ENCODE results near the gene ZMYND12.

DNA sequence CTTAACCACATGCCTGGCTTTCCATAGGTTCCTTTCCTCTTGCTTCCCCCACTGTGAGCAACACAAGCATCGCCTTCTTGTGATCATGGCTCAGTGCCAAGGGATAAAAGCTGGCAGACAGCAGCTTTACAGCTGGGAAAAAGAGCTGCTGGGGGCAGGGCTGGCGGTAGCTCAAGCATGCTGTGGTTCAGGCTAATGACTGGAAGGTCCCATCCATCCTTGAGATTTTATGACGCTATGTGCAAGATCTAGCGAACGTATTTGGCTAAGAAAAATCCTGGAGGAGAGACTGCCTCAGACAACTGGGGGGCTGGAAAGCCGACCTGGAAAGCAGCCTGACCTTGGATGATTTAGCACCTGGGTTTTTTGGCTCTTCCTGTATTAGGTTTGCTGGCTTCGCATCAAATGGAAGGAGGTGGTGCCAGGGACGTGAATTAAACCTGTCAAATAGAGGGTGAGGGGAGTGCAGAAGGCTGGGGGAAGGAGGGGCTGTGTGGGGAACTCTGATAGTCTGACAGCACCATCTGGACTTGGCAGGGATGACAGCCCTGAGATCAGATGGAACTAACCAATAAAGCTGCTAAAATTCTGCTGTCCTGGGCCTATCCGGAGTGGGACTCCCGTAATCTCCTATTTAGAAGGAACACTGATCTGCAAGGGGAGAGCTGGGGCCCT lies 34.8 kb downstream of the ZMYND12 start:
- TF ChIP-seq, protein P1, sequence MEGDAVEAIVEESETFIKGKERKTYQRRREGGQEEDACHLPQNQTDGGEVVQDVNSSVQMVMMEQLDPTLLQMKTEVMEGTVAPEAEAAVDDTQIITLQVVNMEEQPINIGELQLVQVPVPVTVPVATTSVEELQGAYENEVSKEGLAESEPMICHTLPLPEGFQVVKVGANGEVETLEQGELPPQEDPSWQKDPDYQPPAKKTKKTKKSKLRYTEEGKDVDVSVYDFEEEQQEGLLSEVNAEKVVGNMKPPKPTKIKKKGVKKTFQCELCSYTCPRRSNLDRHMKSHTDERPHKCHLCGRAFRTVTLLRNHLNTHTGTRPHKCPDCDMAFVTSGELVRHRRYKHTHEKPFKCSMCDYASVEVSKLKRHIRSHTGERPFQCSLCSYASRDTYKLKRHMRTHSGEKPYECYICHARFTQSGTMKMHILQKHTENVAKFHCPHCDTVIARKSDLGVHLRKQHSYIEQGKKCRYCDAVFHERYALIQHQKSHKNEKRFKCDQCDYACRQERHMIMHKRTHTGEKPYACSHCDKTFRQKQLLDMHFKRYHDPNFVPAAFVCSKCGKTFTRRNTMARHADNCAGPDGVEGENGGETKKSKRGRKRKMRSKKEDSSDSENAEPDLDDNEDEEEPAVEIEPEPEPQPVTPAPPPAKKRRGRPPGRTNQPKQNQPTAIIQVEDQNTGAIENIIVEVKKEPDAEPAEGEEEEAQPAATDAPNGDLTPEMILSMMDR (conservative IDR thresholded peaks at IDR 0.05; ENCODE audit: low read depth, low read length) = no peak
- no peak for TF ChIP-seq POLR2A (IDR thresholded peaks at IDR 0.05; ENCODE audit: low read depth, low read length)
- TF ChIP-seq RFX5 (IDR thresholded peaks at IDR 0.05; ENCODE audit: low read depth, low read length) = no peak
- no peak for TF ChIP-seq MXI1 (IDR thresholded peaks at IDR 0.05; ENCODE audit: borderline replicate concordance, low read depth, low read length)
- no peak for TF ChIP-seq SMC3 (IDR thresholded peaks at IDR 0.05; ENCODE audit: low read depth, low read length)
- TF ChIP-seq RCOR1 (IDR thresholded peaks at IDR 0.05; ENCODE audit: insufficient replicate concordance, low read length) = no peak
- TF ChIP-seq, protein P2, sequence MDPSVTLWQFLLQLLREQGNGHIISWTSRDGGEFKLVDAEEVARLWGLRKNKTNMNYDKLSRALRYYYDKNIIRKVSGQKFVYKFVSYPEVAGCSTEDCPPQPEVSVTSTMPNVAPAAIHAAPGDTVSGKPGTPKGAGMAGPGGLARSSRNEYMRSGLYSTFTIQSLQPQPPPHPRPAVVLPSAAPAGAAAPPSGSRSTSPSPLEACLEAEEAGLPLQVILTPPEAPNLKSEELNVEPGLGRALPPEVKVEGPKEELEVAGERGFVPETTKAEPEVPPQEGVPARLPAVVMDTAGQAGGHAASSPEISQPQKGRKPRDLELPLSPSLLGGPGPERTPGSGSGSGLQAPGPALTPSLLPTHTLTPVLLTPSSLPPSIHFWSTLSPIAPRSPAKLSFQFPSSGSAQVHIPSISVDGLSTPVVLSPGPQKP (IDR thresholded peaks at IDR 0.05; ENCODE audit: borderline replicate concordance, low read depth, low read length) = no peak
- TF ChIP-seq, protein P3, sequence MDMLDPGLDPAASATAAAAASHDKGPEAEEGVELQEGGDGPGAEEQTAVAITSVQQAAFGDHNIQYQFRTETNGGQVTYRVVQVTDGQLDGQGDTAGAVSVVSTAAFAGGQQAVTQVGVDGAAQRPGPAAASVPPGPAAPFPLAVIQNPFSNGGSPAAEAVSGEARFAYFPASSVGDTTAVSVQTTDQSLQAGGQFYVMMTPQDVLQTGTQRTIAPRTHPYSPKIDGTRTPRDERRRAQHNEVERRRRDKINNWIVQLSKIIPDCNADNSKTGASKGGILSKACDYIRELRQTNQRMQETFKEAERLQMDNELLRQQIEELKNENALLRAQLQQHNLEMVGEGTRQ (IDR thresholded peaks at IDR 0.05; ENCODE audit: low read depth, low read length) = no peak

All from IMR-90 (cell line).